ENCODE measurements around the gene ABHD11.

GRCh38 chr7:73700069-73700423 is 38.6 kb downstream of the ABHD11 start:
- TF ChIP-seq CTCF (IDR thresholded peaks at IDR 0.05; ENCODE audit: low read depth, low read length): no peak
- no peak for TF ChIP-seq EZH2phosphoT487 (IDR thresholded peaks at IDR 0.05; ENCODE audit: low read depth)
